Stimulated activated CD4-positive, alpha-beta T cell treated with anti-CD3 and anti-CD28 coated beads, TNF-alpha, amount 100 ng/mL, for 48 hours (primary cell): Measurements from ENCODE around the gene NANS.

Source experiments
- DNase-seq, 3 donors: peaks; one replicate each; pipeline ENCODE4 v3.0.0-alpha.2; 2020; ENCODE audit warnings: low read depth in 3 of 3

NANS gene

DNA sequence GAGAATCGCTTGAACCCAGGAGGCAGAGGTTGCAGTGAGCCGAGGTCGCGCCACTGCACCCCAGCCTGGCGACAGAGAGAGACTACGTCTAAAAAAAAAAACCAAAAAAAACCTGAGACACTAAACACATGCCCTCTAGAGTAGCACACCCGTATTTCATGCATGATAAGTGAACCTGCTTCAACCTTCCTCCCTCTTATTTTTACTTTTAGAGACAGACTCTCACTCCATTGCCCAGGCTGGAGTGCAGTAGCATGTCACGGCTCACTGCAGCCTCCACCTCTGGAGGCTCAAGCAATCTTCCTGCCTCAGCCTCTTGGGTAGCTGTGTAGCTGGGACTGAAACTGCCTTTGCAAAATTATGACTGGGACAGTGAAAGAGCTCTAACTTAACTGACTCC, 17.6 kb upstream of the NANS start:
- no peak for DNase-seq

DNA sequence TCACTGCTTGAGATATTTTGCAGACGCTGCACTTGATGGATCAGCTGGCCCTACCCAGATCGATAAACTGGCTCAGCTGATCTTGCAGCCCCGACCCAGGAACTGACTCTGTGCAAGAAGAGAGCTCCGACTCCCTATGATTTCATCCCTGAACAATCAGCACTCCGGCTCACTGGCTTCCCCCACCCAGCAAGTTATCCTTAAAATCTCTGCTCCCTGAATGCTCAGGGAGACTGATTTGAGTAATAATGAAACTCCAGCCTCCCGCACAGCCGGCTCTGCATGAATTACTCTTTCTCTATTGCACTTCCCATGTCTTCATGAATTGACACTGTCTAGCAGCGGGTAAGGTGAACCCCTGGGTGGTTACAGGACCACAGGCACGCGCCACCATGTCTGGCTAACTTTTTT, 16.9 kb upstream of the NANS start:
- no peak for DNase-seq

DNA sequence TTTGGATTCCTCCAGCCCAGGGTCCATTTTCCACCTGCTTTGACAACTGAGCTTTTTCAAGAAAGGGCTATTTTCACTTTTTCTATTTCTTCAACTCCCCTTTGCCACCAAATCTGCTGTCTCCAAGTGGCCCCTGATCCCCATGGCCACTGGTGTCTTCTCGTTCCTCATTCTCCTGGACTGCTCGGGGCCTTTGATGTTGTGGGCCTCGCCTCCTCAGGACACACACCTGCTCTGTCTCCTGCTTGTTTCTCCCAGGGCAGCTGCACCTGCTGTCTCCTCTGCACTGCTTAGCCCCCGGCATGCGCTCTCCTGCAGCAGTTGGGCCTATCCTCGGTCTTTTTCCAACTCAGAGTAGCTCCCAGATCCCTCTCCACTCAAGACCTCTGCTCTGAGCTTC, 16.3 kb upstream of the NANS start:
- no peak for DNase-seq

DNA sequence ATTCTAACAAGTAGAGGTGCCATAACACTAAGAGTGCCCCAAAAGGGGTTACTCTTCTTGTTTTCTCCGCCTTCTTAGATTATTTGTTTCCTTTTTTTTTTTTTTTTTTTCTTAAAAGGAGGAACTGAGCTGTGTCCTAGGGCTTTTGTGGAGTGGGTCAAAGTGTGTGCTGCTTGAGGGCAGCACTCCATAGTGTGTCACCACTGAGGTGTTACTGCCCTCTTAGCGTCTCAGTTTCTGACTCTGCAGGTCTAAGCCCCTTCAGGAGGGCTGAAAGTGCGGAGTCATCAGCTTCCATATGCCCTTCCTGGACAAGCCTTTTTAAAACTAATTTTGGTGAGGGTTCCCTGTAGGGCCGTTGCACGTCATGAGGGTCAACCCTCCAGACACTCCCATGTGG, 12.6 kb upstream of the NANS start:
- DNase-seq = no peak

DNA sequence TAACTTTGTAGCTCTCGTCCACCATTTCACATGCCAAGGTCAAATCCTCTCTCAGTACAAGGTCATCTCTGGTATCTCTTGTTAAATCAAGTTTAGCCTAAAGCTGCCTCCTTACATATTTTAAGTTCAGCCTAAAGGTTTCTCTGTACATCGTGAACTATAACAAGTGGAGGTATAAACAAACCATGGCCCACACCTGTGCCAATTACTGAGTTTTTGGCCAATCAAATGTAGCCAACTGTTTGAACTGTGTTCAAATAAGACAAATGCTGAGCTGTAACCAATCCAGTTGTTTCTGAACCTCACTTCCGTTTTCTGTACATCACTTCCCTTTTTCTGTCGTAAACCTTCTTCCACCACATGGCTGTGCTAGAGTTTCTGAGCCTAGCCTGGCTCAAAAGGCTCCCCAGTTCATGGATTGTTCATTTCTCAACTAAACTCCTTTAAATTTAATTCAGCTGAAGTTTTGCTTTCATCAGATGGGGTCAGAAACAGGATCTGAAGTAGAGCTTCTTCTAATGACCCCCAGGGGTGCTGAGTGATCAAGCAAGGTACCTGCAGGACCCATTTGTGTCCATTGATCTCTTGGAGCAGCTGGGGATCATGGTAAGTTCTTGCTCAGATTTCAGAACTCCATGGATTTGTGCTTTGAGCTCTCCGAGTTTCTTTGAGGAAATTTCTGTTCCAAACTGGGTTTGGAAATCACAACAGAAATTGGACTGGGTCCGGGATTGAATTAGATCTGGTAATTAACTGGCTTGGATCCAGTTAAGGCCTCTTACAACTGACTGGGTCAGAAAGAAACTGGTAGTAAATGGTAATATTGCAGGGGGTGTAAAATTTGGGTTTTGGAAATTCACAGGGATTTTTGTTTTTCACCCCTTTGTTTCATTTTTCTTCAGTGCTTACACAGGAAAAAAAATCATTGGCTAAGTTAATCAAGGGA, 11.0 kb upstream of the NANS start:
- DNase-seq = peak in 1 of 3 donors; percentile 19

DNA sequence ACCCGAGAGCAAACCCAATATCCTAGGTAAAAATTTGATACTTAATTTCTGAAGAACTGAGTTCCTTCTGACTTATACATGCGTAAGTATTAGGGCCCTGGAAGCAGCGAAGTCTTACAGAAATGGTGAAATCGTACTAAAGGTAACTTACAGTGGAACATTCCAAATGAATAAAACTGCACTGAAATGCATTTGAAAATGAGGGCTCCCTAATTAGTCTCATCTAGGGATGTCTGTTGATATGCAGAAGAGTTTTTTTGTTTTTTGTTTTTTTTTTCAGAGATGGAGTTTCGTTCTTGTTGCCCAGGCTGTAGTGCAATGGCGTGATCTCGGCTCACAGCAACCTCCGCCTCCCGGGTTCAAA, 10.4 kb upstream of the NANS start:
- no peak for DNase-seq

DNA sequence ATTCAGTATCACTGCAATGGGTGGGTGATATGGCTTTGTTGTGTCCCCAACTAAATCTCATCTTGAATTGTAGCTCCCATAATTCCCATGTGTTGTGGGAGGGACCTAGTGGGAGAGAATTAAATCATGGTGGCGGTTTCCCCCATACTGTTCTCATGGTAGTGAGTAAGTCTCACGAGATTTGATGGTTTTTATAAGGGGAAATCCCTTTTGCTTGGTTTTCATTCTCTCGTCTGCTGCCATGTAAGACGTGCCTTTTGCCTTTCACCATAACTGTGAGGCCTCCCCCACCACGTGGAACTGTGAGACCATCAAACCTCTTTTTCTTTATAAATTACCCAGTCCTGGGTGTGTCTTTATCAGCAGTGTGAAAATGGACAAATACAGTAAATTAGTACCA, 9.5 kb upstream of the NANS start:
- no peak for DNase-seq

DNA sequence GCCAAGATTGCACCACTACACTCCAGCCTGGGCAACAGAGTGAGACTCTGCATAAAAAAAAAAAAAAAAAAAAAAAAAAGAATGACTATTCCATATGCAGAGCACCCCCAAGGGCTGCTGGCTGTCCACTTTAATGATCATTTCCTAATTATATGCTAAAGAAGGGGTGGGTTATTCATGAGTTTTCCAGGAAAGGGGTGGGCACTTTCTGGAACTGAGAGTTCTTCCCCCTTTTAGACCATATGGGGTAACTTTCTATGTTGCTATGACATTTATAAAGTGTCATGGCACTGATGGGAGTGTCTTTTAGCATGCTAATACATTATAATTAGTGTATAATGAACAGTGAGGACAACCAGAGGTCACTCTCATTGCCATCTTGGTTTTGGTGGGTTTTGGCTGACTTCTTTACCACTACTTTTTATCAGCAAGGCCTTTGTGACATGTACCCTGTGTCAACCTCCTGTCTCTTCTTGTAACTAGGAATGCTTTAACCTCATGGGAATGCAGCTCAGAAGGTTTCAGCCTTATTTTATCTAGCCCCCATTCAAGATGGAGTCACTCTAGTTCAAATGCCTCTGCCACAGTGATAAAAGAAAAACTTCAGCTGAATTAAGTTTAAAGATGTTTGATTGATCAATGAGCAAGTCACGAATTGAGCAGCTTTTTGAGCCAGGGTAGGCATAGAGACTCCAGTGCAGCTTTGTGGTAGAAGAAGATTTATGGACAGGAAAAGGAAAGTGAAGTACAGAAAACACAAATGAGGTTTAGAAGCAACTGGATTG, 7.1 kb upstream of the NANS start:
- no peak for DNase-seq

DNA sequence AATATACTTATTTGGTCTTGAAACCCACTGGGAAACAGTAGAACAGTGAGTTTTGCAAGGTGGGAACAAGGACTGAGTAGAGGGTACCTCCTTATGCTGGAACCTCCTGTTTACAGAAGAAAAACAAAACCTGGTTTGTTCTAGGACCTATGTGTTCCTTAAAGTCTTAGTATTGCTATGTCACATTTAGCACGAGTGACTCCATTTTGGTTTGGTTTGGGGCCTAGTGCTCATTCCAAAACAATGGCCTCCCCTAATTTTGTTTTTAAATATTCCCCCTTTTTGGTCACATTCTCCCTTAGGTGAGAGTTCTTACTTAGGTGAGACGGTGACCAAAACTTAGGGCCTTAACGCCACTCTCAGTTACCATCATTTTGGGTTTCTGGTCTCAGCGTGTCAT, 6.2 kb upstream of the NANS start:
- no peak for DNase-seq

DNA sequence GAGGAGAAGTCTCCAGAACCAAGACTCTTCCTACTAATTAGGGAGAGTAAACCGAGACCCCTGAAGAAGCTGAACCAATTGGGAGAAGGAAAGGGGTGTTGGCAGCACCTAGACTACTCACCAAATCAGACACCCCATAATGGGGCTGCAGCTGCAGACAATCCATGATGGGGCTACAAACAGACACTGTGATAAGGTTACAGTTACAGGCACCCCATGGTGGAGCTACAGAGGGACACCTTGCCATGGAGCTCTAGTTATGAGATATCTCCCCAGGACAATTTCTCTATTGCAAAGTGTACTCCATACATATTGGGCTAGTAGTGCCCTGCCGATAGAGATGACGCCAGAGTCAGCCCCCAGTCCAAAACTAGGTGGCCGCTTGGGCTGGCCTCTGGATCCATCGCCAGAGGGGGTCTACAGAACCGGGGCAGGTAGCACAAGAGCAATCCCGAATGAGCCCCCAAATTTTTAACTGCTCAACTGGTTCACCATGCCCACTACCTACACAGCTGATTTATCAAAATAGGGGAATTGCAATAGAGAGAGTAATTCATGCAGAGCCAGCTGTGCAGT, 2.1 kb upstream of the NANS start:
- no peak for DNase-seq

DNA sequence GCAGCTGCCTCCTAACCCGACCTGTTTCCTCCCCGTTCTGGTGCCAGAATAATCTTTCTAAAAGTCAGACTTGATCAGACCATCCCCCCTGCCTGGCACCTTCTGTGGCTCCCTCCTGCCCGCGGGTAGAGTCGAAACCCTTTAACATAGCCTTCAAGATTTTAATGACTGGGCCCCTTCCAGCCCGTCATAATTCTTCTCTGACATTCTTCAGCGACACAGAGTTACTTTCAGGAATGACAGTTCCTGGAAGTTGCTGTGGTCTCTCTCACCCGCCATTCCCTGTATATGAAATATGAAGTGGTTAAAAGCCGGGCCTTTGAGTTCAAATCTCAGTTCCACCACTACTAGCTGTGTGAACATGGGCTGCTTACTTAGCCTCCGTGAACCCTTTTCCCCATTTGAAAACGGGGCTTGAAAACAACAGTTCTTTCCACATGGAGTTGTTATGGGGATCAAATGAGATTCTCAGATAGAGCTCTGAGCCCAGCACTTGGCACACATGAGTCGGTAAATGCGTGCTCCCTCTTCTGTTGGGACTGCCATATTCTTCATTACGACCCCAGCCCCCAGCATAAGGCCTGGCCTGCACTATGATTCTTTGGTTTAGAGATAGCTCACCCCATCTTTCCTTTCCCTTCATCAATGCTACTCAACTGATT, 737 bp downstream of the NANS start:
- no peak for DNase-seq

DNA sequence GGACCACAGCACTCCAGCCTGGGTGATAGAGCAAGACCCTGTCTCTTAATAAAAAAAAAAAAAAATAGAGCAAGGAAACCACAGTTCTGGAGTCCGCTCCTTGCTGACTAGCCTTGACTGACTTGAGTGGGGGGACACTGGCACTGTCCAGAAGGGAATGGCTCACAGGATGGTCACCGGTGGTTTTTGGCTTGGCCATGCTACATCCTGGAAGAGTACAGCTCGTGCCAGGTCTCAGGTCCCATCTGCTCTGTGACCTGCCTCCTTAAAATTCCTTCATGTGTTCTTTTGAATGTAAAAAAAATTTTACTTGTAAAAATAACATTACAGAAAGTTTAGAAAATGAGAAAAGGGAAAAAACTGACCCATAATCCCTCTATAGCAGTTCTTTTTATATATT, 5.6 kb downstream of the NANS start:
- no peak for DNase-seq

DNA sequence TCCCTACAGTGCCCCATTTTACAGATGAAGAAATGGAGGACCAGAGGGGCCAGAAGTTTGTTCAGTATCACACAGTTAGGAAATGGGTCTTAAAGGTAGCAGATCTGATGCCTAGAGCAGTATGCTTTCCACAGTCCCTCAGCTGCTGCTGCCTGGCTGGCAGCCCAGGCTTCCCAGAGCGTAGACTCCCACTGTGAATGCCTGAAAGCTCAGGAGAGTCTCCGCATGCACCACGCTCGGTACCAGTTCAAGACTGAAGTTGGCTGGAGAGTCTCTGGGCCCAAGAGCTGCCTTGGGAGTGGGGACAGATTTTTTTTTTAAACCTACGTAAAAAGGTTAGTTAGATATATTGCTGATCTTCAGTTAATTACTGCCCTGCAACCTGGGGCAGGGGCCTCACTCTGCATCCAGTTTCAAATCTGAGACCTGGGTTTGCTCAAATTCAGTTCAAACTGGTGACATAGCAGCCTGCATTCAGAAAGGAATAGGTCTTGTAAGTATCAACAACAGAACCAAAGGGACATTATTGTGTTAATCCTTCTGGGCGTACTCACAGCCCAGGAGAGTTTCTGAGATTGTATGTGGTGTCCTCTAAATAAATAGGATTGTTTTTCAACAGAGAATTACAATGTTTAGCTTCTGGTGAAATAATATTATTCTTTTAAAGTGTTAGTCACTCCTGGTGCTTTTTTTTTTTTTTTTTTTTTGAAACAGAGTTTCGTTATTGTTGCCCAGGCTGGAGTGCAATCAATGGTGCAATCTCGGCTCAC, 8.3 kb downstream of the NANS start:
- DNase-seq = no peak

DNA sequence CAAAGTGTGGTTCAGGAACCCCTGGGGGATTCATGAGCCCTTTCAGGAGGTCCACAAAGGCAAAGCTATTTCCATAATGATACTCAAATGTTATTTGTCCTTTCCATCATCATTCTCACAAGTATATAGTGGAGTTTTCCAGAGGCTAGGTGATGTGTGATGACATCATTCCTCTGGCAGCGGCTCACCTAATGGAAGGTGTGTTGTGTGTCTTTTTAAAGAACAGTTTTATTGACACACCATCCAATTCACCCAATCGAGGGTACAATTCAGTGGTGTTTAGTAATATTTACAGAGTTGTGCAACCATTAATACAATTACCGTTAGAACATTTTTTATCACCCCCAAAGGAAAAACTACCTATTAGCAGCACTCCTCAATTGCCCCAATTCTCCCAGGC, 9.7 kb downstream of the NANS start:
- DNase-seq = no peak

DNA sequence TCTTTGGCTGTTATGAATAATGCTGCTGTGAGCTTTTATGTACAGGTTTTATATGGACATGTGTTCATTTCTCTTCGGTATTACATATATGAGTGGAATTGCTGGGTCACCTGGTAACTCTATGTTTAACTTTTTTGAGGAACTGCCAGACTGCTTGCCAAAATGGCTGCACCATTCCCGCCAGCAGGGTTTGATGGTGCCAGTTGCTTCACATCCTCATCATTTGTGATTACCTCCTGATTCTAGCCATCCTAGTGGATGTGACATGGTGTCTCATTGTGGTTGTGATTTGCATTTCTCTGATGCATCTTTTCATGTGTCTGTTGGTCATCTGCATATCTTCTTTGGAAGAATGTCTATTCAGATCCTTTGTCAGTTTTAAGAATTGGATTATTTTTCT, 10.7 kb downstream of the NANS start:
- no peak for DNase-seq

DNA sequence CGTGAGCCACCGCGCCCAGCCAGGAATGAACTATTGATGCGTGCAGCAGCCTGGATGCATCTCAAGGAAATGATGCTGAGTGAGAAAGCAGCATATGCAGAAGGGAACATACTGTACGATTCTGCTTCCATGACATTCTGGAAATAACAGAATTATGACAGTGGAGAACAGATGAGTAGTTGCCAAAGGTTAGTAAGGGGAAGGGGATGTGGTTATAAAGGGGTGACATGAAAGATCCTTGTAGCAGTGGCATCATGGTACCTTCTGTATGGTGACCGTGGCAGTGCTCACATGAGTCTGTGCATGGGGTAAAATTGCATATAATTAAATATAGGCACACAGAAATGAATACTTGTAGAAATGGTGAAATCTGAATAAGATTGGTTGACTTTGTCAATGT, 13.0 kb downstream of the NANS start:
- no peak for DNase-seq

DNA sequence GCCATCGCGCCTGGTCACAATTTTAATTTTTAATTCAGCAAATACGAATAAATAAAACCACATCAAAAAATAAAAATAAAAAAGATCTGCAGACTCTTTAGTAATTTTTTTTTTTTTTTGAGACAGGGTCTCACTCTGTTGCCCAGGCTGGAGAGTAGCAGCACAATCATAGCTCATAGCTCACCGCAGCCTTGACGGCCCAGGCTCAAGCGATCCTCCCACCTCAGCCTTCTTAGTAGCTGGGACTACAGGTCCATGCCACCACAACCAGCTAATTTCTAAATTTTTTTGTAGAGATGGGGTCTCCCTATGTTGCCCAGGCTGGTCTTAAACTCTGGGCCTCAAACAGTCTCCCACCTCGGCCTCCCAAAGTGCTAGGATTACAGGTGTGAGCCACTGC, 14.2 kb downstream of the NANS start:
- no peak for DNase-seq

DNA sequence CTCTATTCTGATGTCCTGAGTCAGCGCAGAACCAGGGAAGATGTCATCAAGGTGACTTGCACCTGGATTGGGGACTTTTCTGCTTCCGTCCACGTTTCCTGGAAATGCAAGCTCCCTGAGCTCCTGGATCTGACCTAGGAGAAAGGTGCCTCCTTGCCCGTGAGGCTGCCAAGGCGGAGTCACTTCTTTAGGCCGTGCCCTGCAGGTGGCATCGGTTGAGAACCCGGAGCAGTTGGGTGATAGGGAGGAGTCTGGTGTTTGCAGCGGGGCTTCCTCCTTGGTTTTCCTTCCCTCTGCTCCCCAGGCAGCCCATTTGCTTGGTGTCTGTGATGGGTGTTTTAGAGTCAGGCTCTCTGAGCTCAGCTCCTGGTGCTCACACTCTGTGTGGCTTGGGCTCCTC, 15.2 kb downstream of the NANS start:
- no peak for DNase-seq

DNA sequence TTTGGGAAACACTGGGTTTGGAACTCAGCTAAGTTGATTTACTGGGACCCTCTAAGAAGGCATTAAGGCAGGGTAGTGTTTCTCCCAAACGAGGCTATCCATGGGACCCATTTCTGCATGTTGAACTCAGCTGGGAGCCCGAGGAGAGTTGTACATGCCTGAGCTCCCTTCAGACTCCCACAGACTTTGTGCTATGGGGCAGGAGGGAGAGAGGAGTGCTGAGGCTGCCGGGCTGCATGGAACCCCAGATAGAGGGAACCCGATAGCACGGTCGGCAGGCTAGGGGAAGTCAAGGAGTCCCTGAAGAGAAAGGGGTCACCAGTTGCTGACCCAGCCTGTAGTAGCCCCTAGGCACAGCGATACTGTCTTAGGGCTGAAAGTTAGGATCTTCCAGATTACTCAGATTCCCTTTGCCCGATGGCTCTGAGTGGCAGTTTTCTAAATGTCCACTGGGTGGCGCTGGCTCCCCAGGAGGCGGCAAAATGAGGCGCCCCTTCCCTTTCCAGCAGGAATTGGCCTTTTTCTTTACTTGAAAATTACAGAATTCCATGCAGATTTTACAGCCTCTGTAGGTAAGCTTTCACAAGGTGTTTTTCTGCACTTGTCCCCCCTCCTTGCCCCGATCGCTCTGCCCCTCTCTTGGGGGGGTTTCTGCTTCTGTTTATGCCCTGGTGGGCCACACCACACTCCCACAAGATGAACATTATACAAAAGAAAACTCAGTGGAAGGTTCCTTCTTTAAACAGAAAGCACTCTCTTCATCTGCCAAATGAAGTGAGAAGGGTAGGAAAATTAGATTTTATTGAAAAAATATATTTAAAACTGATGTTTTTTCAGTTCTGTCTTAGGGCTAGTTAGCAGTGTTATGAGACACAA, 17.8 kb downstream of the NANS start:
- DNase-seq = peak; percentile 34 to 47 (median 46)

DNA sequence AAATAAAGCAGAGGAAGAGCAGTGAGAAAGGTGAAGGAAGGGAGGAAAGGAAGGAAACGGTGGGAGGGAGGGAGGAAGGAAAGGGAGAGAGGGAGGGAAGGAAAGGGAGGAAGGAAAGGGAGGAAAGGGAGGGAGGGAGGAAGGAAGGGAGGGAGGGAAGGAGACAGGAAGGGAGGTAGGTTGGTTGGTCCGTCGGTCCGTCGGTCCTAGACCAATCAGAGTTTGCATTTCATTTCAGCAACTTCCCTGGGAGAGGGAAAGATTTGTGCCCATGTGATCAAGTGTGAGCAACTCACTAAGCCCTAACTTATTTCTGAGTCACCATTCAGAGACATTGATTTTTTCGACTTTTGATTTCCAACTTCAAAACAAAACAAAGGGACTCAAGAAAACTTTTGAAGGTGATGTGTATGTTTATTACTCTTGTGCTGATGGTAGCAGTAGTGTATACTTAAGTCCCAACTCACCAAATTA, 18.8 kb downstream of the NANS start:
- DNase-seq = no peak
